ENCODE results near the gene SLC39A11.

- TF ChIP-seq CTCF (conservative IDR thresholded peaks at IDR 0.05): no peak
- TF ChIP-seq EZH2 (IDR thresholded peaks at IDR 0.05; ENCODE audit: low read depth): no peak
Measured at GRCh38 chr17:73132085-73132492, 39.6 kb upstream of the SLC39A11 start.

All from PC-9 (cell line).